Left cardiac atrium (tissue), 4 donors: ENCODE measurements around the gene TRAF3IP1. TPM values are rescaled to one million over a fixed set of nuclear protein-coding genes. Genes with fewer than 3 reads are reported as not detected.
"Not testable (repeated sequence)": the region's sequence is repeated elsewhere in the genome, so short reads cannot be mapped to it uniquely, and the experiment has no call there.

Experiments
- ATAC-seq, 2 donors: fragments of 200-7000 bp; cut with Tn5 transposase; one replicate each; pipeline ENCODE4 v1.9.1; 2020; ENCODE audit warnings: mild to moderate bottlenecking in 2 of 2, moderate library complexity in 2 of 2
- DNase-seq: peaks from one replicate; pipeline ENCODE4 v3.0.0-alpha.2; 2020
- intact Hi-C, 2 donors: fragments of 100-400 bp; cut with DNase I; formaldehyde crosslinking; loops; one replicate each; pipeline versions ENCODE4 v1.14.1 to v1.15.1; 2022 to 2023
- total RNA-seq, 2 donors: library from RNA; stranded (reverse); fragmentation: NEBNext Ultra II Directional; extraction: Animal tissue kit (Norgen Biotek cat#: 25700); gene quantifications; one replicate each; pipeline ENCODE4 v1.2.1, GENCODE V29; 2021
- donor health status: DM: no; HTN: yes; CAD: no.
- donor health status: DM: no; HTN: yes; CAD: no; lungs with severe emphysema.
- donor health status: DM: yes; HTN: yes; CAD: no.
- donor health status: Dilated cardiomyopathy.

The TRAF3IP1 gene
- total RNA-seq, 2 donors from 2014 or later = 12.1 to 14.2 TPM

GRCh38 chr2:238369591-238370040 lies 49.3 kb downstream of the TRAF3IP1 start:
- intact Hi-C loops = loop anchor here (1.0 to 10.0 kb wide), 4 partner anchors 92 to 415 kb away; no protein-coding TSS in a partner anchor
- peak in 1 of 2 donors; percentile 31 for ATAC-seq

GRCh38 chr2:238370094-238370822 lies 49.9 kb downstream of the TRAF3IP1 start:
- intact Hi-C loops = loop anchor here (1.0 to 5.0 kb wide), 3 partner anchors 91 to 415 kb away; no protein-coding TSS in a partner anchor
- peak; percentile 24 to 44 for ATAC-seq
- no peak for DNase-seq

More at GRCh38 chr2:238369591-238370040, 49.3 kb downstream of the TRAF3IP1 start:
- DNase-seq = no peak

DNA sequence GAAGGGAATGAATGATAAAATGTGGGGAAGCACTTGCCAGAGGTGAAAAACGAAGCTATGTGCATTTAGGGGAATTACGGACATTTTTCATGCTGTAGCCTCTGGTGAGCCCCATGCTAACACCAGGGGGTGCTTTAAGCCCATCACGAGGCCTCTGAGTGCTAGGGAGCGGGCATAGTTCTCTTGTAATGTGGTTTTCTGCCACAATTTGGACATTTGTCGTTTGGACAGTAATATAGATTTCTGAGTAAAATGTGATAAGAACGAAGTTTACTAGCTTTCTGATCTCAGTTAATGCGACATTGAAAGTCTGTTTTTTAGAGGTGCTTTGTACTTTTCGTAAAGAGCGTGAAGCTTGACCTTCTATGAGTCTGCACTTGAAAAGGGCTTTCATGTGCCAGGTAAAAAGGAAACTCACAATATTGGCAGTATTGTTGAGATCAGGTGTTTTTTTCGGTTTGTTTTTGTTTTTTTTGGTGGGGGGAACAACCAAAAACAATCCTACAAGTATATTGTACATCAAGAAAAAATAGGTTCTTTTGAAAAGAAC lies 50.6 kb downstream of the TRAF3IP1 start:
- intact Hi-C loops = loop anchor here (1.0 to 5.0 kb wide), 3 partner anchors 90 to 414 kb away; no protein-coding TSS in a partner anchor
- DNase-seq = peak; percentile 58
- peak; percentile 94 to 96 for ATAC-seq

- intact Hi-C loops = loop anchor here in 1 of 2 donors (5.0 kb wide), 1 partner anchor 90 kb away; no protein-coding TSS in a partner anchor
- ATAC-seq, DNase-seq: not testable (repeated sequence)
Measured at GRCh38 chr2:238372277-238372676, 52.0 kb downstream of the TRAF3IP1 start.

DNA sequence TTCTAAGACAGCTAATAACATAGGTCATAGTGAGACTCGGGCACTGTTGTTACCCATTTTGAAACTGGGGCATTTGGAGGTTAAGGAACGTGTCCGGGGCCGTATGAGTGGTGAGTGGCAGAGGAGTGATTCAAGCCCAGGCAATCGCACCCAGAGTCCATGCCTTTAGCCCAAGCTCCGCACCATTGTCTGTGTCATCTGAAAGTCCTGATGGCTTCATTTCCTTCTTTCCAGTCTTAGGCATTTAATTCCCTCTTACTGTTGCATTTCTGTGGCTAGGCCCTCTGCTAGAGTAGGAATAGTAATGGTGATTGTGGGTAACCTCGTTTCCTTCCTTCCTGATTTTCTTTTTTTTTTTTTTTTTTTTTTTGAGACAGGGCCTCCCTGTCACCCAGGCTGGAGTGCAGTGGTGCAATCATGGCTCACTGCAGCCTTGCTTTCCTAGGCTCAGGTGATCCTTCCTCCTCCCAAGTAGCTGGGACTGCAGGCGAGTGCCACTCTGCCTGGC lies 56.6 kb downstream of the TRAF3IP1 start:
- intact Hi-C loops = loop anchor here in 1 of 2 donors (5.0 kb wide), 1 partner anchor 75 kb away; no protein-coding TSS in a partner anchor
- DNase-seq = no peak
- ATAC-seq = peak; percentile 59 to 74

- ATAC-seq (peak; percentile 47 to 67), DNase-seq (no peak)
- intact Hi-C loops = loop anchor here in 1 of 2 donors (5.0 kb wide), 1 partner anchor 74 kb away; no protein-coding TSS in a partner anchor
Measured at GRCh38 chr2:238378230-238379095, 58.1 kb downstream of the TRAF3IP1 start.

- intact Hi-C loops = loop anchor here in 1 of 2 donors (5.0 kb wide), 1 partner anchor 73 kb away; no protein-coding TSS in a partner anchor
- DNase-seq (no peak), ATAC-seq (peak; percentile 38 to 82)
Measured at GRCh38 chr2:238379096-238379810, 58.9 kb downstream of the TRAF3IP1 start.

DNA sequence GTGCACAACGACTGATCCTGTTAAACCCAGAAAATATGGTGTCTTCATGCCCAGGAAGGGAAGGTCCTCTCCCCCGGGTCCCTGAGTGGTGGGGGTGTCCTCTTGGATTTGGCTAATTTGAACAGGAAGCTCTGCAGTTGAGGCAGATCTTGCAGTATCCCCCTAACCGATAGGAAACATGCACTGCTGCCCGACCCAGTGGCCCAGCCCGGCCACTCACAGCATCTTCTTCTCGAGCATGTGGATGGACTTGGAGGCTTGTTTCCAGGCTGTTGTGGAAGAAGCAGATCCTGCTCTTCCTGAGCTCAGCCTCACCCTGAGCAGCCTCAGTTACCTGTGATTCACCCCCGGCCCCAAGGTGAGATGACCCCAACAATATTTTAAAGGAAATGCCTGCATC lies 60.0 kb downstream of the TRAF3IP1 start:
- ATAC-seq (no peak), DNase-seq (no peak)
- intact Hi-C loops = no loop called here

DNA sequence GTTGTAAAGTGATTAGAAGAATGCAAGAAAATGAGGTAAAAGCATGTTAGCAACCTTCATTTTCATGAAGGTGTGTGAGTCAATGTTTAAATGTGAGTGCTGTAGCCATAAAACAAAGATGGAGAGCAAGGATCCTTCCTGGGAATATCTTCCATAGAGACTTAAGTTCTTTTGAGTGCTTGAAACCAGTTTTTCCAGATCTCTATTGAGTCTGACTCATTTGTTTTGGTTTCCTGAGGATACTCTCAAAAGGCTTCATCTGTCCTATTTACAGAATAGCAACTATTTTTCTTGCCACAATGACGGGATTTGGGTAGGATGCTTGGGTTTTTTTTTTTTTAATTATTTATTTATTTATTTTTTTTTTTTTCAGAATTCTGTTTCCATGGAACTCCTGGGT lies 60.5 kb downstream of the TRAF3IP1 start:
- intact Hi-C loops = no loop called here
- no peak for DNase-seq

DNA sequence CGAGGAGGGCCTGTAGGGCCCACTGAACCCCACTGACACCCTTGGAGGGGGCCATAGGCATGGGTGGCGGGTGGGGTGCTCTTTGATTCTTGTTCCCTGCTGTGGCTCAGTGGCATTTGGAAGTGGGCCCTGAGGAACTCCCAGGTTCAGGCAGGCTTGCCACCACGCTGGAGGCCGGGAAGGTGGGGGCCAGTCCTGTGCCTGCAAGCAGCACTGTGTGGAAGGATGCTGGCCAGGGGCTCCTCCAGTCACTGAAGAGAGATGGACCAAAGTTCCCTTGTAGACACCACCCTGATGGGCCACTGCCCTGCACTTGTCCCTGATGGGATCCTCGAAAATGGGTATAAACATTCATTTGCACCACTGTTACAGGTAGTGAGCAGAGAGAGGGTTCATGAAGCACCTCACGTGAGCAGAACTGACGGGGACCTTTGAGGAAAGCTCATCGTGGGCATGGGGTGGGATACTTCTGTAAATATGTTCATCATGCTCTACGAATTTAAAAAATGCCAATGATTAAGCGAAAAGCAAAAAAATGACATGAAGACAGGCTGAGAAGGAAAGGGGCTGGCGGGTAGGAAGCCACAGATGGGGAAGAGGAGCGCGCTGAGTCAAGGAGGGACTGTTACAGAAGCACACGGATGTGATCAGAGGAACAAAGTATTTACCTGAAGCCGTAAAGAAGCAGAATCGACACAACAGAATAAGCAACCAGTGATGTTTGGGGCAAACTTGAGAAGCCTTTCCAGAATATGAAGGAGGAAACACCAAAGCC lies 61.2 kb downstream of the TRAF3IP1 start:
- ATAC-seq = no peak
- DNase-seq = no peak
- intact Hi-C loops = no loop called here

More for the DNA sequence above, 60.5 kb downstream of the TRAF3IP1 start:
- ATAC-seq = no peak

GRCh38 chr2:238382381-238382781 lies 62.1 kb downstream of the TRAF3IP1 start:
- DNase-seq (no peak), ATAC-seq (no peak)
- intact Hi-C loops = no loop called here

- intact Hi-C loops = no loop called here
- DNase-seq (no peak), ATAC-seq (no peak)
Measured at GRCh38 chr2:238383135-238383534, 62.8 kb downstream of the TRAF3IP1 start.

DNA sequence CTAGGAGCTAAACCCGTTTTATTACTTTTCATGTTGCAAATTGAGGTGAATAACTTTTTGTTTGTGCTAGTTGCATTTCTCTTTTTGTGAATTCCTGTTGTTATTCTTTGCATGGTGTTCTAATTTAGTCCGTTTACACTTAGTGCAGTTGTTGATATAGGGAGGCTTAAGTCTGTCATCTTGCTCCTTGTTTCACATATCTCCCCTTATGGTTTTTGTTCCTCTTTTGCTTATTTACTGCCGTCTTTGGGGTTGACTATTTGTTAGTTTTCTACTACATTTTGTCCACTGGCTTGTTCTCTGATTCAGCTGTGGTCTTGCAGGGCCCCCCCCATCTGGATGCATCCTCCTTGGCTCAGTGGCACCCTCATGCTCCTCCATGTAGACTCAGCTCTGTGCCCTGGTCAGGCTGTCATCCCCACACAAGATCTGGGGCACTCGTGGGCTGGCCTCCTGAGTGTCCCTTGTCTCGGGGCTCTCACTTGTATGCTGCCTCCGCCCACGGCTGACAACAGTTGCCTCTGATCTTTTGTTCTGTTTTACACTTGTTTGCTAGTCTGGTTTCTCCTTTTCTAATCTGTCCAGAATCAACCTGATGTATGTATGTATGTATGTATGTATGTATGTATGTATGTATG lies 63.5 kb downstream of the TRAF3IP1 start:
- intact Hi-C loops = no loop called here
- ATAC-seq (no peak), DNase-seq (no peak)

DNA sequence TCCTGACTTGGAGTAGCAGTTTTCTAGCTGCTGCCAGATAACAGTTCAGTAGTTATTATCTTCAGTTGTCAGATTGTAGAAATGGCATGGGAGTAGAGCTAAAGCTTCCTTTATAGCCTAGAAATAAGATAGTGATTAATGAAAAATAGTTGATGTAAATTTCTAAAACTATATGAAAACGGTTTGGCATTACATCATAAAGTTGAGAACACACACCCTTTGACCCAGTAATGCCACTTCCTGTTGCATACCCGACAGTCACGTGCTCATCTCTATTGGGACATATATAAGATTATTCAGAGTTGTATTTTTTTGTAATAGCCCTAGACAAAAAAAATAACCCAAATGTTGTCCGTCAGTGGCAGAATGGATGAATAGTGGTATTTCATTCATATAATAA lies 67.0 kb downstream of the TRAF3IP1 start:
- intact Hi-C loops = no loop called here
- ATAC-seq = no peak
- no peak for DNase-seq

GRCh38 chr2:238388794-238389193 lies 68.5 kb downstream of the TRAF3IP1 start:
- intact Hi-C loops = no loop called here
- DNase-seq (no peak), ATAC-seq (no peak)

DNA sequence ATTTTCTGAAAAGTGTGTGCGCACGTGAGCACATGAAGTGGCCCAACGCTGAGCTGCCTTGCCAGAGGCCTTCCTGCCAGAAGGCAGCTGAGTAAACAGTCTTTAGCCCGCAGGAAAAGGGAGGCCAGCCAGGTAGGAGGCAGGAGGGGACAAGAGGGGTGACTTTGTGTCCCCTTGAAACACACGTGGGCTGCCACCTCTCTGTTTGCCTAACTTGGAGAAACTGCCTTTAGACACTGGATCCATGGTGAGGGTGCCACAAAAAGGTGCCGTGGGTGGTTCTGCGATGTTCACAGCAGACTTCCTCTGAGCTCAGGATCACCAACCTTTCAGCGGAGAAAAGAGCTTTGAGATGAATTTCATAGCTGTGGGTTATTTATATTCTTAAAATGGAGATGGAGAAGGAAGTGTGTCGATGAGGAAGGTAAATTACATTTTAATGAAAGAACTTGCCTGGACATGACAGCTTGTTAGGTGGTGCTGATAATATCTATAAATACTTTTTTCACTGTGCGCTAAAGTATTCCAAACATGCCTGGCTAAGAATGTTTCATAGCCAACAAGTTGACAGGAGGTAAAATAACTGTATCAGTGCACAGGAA lies 69.8 kb downstream of the TRAF3IP1 start:
- DNase-seq (no peak), ATAC-seq (peak; percentile 84)
- intact Hi-C loops = no loop called here
